Glomerular visceral epithelial cell (primary cell): ENCODE data around the gene SGPP1.
"Not testable (repeated sequence)": the region's sequence is repeated elsewhere in the genome, so short reads cannot be mapped to it uniquely, and the experiment has no call there.

Source experiments
- DNase-seq: peaks from one replicate; pipeline ENCODE4 v3.0.0-alpha.2; 2016; ENCODE audit errors: extremely low spot score

SGPP1 gene

DNA sequence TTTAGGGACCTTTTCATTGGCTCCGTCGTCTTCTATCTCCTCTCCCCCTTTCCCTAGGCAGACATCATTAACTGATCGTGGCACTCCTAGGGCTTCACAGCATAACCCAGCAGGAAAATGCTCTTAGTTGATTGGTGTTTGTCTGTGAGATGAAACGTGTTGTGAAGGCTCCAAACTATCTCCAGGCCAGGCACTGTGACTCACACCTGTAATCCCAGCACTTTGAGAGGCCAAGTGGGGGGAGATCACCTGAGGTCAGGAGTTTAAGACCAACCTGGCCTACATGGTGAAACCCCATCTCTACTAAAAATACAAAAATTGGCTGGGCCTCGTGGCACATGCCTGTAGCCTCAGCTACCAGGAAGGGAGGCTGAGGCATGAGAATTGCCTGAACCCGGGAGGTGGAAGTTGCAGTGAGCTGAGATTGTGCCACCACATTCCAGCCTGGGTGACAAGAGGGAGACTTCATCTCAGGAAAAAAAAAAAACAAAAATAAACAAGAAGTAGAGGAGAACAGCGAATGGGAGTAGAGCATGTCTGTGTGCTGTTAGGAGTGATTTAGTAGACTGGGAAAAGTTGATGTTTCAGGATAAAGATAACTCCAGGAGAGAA is 53.9 kb downstream of the SGPP1 start:
- no peak for DNase-seq

DNA sequence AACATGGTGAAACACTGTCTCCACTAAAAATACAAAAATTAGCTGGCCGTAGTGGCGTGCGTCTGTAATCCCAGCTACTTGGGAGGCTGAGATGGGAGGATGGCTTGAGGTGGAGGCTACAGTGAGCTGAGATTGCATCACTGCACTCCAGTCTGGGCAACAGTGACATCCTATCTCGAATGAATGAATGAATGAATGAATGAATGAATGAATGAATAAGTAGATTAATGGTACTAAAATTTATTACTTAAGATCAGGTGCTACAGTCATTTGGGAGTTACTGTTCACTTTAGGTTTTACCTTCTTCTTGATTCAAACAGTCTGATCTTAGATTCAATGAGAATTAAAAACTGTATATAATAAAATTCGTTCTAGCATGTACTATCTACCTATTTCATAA is 54.6 kb downstream of the SGPP1 start:
- no peak for DNase-seq

DNA sequence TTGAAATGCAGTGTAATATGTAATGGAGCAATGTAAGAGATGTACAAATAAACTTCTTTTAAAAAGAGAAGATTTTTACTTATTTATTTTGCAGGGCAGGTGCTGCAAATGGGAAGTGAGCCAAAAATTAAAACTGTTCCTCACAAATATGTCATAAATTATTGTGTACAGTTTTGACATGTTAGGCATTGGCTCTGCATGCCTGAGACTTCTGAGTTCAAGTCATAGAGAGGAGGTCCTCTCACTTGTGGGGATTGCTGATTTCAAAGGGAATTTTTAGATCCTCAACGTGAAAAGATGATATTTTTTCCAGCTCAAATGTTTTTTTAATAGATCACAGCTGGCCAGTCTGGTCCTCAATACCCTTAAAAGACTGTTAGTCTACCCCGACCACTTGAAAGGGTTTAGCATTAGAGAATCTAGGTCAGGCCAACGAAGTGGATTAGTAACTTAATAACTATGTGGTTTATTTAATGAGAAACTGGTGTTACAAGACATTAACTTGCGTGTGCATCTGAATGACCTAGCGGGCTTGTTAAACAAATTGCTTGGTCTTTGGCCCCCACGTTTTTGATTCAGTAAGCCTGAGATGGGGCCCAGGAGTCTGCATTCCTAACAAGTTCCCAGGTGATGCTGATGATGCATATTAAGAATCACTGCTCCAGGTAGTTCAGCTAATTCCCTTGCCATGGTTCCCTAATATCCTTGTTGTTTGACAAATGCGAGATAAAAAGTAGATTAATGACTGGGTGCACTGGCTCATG is 55.3 kb downstream of the SGPP1 start:
- DNase-seq: peak; percentile 64

DNA sequence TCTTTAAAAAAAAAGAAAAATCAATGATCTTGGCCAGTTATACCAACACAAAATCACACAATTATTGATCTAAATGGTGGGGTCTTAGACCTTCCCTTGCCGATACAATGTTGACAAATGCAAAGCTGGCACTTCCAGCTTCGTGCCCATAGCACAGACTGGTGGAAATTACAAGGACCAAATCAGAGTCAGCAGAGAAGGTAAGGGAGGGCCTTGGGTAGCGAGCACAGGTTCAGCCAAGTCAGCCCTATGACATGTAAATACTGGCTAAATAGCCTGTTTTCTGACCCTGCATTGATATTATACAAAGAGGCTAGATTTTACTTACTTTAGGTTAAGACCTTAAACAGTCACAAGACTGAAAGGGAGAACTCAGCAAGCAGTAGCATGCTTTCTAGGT is 55.9 kb downstream of the SGPP1 start:
- no peak for DNase-seq

DNA sequence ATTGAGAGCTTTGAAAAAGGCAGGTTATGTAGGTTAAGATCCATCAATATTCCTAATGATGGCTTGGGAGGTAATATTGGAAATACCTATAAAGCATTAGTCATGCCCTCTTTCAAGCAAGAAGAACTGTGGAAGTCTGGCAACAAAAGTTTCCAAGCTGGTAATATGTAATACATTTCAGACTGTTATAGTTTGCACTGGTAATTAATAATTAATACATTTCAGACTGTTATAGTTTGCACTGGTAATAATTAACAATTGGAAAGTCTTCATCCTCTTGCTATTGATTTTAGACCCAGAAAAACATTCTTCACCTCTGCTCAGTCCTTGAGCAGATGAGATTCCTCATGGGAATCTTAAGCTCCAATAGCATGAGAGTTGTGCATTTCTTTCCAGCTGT is 57.2 kb downstream of the SGPP1 start:
- peak; percentile 19 for DNase-seq

DNA sequence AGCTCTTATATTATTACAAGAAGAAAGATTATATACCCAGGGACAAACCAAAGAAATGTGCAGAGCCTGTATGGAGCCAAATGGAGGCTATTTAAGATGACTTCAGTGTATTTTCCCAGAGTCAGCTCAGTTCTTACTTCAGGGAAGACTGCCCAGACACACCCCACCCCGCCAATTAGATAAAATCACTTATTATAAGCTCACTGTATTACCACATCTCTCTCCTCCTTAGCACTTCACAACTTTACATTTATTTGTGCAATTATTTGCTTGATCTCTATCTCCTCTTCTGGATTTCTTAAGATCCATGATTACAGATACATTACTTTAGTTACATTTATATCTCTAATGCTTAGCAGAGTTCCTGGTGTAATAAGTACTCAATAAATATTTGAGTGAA is 61.5 kb downstream of the SGPP1 start:
- no peak for DNase-seq

DNA sequence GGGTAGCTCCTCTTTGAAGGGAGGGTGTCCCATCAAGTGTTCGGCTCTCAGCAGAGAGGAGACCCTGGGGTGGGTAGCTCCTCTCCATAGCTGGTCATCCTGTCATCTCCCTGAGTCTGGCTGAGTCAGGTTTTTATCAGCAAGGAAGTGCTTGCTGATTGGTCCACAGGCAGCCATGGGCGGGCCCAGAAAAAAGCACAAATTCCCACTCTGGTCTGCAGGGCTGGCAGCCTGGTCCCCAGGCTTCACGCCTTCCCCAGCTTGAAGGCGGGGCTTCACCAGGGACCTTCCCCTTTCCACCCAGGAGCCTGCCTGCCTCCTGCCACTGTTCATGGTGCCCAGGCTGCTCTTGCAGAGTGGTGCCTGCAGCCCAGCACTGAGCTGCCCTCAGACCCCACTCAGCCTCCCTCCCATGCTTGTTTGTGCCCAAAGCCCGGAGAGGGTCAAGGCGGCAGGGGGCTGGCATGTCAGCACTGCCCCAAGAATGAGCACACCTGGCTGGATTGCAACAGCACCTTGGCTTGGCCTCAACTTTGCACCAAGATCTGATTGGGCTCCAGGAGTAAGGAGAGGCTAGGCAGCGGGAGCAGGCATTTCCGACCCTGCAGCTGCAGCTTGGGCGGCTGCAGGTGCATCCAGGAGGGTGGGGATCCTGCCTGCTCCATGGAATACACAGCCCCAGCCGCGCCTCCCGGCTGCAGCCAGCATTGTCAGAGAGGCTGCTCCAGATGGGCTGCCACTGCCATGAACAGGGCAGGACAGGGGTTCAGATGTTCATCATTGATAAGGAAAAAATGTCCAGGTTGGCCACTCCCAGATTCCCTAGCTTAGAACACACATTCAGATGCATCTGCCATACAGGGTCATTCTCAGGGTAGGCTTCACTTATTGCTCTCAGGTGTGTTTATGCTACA is 64.2 kb downstream of the SGPP1 start:
- no peak for DNase-seq

DNA sequence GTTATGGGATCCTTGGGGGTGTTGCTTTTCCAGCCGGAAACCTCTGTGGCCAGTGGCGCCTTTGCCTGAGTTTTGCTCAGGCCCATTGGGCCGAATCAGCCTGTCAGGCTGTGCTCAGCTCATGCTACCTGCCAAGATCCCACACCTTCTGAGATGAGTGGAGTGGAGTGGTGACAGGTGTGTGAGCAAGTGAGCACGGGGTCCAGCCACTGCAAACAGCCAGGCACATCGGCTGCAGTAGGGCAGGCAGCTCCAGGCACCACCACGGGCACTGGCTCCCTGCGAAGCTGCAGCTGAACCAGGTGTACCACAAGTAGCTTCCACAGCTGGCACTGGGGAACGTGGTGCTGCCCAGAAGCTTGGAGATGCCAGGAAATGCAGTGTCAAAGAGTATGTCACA is 65.1 kb downstream of the SGPP1 start:
- no peak for DNase-seq

DNA sequence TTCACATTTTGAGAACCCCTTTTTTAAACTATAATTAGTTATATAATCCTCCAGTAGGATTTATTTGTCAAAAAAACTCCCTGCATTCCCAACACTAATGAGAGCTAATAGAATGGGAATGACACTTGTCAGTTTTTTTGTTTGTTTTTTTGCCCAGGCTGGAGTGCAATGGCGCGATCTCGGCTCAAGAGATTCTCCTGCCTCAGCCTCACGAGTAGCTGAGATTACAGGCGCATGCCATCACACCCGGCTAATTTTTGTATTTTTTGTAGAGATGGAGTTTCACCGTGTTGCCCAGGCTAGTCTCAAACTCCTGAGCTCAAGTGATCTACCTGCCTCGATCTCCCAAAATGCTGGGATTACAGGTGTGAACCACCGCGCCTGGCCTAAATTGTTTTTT is 66.0 kb downstream of the SGPP1 start:
- not testable (repeated sequence) for DNase-seq

DNA sequence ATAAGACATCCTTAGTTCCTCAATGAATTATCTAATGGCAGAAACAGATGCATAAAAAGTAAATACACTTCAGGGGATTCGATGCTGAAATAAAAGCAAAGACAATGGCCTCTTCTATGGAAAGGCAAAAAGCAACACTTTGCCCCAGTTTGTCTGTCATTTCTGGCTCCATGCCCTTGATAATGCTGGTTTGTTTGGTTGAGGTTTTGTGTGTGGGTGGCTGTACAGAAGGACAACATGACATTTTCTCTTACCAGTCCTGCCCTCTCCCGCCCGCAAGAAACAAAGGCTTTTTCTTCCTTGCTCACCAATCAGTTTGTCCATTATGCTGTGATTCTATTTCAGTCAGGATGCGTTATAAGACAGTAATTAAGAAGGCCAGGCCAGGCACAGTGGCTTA is 68.1 kb downstream of the SGPP1 start:
- DNase-seq: no peak

DNA sequence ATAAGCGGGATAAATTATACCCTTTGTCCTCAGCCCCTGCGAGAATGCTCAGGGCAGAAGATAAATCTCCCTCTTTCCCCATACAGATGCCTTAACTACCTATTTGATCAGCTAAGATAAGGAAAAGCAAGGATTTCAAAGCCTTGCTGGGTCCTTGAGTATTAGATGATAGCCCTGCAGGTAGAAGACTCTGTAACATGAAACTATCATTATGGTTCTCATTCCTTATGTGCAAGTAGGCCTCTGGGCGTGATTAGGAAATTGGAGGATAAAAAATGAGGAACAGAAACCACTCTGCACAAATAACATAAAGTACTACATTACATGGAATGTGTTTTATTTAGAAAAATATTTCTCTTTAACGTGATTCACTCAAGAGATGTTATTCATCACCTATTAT is 71.7 kb downstream of the SGPP1 start:
- DNase-seq: no peak

DNA sequence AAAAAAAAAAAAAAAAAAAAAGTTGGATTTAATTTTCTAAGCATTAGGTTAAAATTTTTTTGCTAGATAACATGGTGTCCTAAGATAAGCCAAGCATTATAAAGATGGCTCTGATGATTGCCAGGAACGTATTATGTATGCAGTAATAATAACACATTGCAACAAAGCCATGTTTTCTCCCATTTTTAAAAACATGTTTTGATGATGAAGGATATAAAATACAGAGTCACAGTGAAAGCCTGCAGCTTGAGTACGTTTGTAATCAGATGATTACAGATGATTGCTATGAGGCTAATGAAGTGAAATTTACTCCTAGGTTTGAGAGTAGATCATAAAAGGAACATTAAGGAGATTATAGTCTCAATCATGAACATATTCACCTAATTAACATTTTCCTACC is 72.9 kb downstream of the SGPP1 start:
- DNase-seq: no peak

DNA sequence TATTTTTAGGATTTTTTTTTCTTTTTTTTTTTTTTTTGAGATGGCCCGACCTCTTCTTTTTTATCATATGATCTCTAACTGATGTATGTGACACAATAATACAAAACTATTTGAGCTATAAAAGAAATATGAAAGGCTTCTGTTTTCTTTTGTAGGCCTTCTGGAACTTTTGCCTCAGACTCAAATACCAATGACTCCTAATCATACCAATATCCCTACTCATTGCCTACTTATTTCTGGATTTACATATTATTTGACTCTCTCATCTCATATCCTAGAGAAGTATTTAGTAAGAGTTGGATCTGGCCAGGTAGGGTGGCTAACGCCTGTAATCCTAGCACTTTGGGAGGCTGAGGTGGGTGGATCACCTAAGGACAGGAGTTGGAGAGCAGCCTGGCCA is 73.5 kb downstream of the SGPP1 start:
- no peak for DNase-seq

DNA sequence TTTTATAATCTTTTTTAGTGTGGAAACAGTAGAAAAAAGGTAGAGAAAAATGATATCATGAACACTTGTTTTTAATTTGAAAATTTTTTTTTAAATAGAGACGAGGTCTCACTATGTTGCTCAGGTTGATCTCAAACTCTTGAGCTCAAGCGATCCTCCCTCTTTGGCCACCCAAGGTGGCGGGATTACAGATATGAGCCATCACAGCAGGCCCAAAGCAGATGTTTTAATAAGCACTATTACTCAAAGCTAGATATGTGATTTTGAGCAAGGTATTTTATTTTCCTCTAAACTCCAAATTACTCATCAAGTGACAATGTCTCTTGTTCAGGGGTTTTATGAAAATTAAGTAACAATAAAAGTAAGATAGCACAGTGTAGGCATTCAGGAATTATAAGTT is 75.5 kb downstream of the SGPP1 start:
- DNase-seq: no peak

DNA sequence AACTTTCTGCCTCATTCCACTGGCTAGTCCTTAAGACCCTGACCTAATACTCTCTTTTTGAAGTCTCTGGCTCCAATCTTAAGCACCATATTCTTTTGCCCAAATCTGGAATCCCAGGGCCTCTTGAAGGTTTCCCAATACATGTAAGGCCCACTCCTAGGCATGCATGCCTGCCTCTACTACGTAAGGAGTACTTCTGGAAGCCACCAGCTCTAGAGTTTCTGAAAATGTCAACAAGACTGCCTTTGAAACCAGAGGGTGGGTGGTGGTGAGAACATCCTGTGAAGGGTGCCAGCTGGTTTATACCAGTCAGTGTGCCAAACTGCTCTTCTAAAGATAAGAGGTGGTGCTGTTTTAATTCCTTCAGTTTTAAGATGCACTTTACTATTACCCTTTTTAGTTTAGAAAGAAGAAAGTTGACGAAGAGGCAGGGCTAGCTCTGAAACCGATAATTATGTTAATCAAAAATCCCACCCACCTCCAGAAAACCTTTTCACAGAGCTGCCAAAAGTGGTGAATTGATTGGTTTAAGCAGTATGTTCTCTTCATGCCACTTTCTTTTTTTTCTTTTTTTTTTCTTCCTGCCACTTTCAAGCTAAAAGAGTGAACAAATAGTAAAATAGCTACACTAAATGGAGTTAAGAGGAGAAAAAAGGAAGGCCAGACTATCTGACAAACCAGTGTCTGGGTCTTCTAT is 77.5 kb downstream of the SGPP1 start:
- no peak for DNase-seq

DNA sequence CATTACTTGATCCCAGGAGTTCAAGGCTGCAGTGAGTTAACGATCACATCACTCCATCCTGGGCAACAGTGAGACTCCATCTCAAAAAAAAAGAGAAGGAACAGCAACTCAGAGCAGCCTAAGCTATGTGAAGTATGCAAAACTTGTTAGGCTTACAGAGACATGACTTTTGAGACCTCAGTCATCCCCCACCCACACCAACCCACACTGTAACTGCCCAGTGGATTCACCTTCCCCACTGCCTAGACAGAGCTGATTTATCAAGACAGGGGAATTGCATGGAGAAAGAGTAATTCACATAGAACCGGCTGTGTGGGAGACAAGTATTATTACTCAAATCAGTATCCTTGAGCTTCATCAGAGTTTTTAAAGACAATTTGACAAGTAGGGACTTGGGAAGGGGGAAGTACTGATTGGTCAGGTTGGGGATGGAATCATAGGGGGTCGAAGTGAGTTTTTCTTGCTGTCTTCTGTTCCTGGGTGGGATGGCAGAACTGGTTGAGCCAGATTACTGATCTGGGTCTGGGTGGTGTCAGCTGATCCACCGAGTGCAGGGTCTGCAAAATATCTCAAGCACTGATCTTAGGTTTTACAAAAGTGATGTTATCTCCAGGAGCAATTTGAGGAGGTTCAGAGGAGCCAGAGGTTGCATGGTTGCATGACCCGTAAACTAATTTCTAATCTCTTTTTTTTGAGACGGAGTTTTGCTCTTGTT is 80.0 kb downstream of the SGPP1 start:
- no peak for DNase-seq

DNA sequence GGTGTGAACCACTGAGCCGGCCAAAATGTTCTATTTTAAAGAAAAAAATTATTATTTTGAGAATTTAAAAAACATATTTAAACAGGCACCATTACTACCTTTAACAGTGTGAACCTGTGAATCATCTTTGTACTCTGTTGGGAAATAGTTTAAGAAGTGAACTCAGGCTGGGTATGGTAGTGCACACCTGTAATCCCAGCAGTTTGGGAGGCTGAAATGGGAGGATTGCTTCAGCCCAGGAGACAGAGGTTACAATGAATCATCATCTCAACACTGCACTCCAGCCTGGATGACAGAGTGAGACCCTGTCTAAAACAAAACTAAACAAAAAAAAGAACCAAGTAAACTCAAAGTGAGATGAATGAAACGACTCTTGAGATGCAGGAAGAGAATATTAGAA is 83.1 kb downstream of the SGPP1 start:
- no peak for DNase-seq

DNA sequence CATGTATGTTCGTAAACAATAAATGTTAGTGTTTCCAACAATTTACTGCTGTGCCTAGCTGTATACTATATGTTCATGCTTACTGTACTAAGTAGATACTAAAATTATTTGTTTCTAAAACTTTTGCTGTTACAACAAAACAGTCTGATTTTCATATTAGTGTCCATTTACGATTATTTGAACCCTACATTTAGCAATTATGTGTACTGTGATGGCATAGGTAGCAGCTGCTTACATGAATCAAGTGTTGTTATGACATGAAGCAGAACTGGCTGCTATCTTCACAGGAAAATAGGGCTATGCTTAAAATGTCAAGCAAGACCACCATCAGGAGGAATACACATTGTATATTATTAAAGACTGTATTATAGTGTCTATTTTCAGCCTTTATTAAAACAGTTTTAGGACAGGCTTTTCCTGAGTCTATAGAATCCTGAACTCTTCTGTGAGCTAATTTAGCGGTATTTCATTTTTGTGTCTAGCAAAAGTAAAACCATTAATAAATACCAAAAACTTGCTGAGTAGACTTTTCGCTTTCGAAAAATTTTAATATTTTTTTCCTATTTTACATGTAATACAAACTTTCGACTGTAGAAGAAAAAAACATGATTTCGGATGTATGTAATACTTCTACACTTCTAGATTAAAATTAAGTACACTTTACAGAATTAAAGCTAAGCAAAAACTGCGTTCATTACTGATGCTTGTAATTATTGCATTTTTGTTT is 85.0 kb downstream of the SGPP1 start:
- DNase-seq: no peak

DNA sequence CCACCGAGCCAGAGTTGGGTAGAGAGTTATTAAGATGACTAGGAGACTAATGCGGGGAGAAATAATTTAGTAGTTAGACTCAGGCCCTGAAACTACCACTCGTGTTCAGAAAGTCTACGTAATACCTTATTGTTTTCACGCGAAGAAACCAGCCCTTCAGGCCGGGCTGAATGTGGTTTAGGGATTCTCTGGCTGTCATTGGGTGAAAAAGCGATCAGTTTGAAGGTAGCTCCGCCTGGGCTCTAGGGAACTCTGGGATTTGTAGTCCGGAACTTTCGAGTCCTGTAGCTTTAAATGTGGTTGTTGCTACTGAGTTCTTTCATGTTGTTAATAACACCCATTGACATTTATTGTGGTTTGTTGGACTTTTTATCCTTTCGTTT is 85.6 kb downstream of the SGPP1 start:
- peak; percentile 90 for DNase-seq

DNA sequence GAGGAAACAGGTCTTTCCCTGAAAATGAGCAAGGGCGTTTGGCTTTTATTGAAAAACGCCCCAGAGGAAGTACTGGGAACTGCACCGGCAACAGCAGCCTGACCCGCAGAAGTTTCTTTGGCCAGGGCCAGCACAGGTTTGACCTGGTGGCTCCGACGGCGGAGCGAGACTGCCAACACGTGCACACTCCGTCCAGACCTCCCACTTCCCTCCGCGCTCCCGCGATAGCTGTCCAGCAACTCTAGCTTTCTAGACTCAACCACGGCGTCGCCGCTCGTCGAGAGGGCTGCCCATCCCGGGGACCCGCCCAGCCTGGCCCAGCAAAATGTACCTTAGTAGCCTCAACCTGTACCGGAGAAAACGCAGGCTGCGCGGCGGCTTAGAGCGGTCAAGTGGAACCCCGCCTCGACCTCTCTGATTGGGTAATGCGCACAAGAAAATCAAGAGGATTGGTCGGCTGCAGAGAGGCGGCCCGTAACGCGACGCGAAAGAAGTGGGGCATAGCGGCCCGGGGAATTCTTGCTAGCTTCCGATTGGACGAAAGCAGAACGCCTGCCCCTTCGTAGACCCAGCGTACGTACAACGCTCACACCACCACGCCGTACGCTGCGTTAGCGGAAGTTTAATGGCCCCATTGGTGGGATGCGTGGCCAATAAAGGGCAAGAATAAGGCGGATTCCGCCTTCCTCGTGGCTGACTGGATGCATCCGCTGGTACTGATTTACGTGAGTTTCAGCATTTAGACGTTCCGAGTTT is 86.2 kb downstream of the SGPP1 start, which contains the start of gene WDR89:
WDR89 (minus strand) TSS at position 399 of the 756 bp plus-strand sequence. CDS start 41,929 bp downstream, outside the sequence.
- peak; percentile 99 for DNase-seq
